DOHH2 (cell line): ENCODE data around the gene SYCP2.

Experiments used
- EZH2phosphoT487 ChIP-seq: fragments of 200-600 bp; sonication (generic); IDR thresholded peaks from 2 replicates; pipeline ENCODE4 v1.6.1; 2017; ENCODE audit warnings: borderline replicate concordance, mild to moderate bottlenecking, antibody characterized with exemption, low read length, moderate library complexity, mixed read lengths
- TF ChIP-seq, protein P1 (sequence below): fragments of 200-600 bp; sonication (generic); IDR thresholded peaks from one replicate; pipeline ENCODE4 v1.5.1; 2014; ENCODE audit warnings: antibody characterized with exemption, mild to moderate bottlenecking, low read depth, low read length; ENCODE audit not compliant: poor library complexity, severe bottlenecking

DNA sequence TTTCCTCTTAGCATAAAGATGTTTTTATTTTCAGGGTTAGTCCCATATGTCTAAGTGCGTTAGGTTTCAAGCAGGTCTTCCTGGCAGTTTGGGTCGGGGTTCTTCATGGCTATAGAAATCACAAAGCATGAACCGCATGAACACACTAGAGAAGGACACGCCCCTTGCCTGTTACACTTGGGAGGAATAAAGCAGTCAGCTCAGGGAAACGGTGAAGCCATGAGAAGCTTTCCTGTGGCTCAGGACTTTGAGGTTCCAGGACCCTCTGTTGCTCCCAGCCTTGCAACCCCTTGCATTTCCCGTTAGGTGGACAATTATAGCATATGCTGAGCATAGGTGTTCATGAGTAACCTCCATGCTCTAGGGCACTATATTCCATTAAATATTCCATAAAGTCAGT is 96.7 kb downstream of the SYCP2 start:
- TF ChIP-seq, protein P1, sequence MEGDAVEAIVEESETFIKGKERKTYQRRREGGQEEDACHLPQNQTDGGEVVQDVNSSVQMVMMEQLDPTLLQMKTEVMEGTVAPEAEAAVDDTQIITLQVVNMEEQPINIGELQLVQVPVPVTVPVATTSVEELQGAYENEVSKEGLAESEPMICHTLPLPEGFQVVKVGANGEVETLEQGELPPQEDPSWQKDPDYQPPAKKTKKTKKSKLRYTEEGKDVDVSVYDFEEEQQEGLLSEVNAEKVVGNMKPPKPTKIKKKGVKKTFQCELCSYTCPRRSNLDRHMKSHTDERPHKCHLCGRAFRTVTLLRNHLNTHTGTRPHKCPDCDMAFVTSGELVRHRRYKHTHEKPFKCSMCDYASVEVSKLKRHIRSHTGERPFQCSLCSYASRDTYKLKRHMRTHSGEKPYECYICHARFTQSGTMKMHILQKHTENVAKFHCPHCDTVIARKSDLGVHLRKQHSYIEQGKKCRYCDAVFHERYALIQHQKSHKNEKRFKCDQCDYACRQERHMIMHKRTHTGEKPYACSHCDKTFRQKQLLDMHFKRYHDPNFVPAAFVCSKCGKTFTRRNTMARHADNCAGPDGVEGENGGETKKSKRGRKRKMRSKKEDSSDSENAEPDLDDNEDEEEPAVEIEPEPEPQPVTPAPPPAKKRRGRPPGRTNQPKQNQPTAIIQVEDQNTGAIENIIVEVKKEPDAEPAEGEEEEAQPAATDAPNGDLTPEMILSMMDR: no peak
- TF ChIP-seq EZH2phosphoT487: no peak
